GM10266 (cell line): ENCODE results near the gene SELENBP1.
"Not testable (repeated sequence)": the region's sequence is repeated elsewhere in the genome, so short reads cannot be mapped to it uniquely, and the experiment has no call there.

Experiments used
- DNase-seq: peaks from one replicate; pipeline ENCODE4 v3.0.0; 2012; ENCODE audit errors: extremely low spot score
- TF ChIP-seq, protein P1 (sequence below): IDR thresholded peaks from 2 replicates; pipeline ENCODE4 v1.5.1; 2012; ENCODE audit warnings: mild to moderate bottlenecking, low read depth; ENCODE audit not compliant: control insufficient read depth, insufficient read depth; ENCODE audit errors: missing control alignments

SELENBP1 gene

DNA sequence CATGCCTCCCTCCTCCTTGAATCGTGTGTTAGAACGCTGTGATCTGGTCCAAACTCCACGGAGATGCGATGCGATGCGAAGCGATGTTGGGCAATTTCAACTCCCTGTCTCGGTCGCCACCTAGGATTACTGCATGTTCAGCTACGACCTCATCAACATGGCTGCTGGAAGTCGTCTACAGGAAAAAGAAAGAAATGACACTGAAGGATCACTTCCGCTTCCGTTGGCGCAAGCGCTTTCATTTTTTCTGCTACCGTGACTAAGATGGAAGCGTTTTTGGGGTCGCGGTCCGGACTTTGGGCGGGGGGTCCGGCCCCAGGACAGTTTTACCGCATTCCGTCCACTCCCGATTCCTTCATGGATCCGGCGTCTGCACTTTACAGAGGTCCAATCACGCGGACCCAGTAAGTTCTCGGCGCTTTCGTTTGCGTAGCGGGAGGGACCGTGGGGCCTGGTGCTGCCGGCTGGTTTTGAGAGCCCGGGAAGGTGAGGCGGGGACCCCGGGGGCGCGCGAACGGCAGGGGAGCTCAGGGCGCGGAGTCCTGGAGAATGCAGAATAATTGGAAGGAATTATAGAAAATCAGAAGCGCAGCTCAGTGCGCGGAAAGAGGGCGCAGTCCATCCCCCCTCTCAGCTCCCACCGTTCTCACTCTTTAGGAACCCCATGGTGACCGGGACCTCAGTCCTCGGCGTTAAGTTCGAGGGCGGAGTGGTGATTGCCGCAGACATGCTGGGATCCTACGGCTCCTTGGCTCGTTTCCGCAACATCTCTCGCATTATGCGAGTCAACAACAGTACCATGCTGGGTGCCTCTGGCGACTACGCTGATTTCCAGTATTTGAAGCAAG, 27.0 kb upstream of the SELENBP1 start, which contains the start of gene PSMB4:
PSMB4 (plus strand) TSS at position 250 of the 848 bp plus-strand sequence; CDS start at position 265, 15 bp downstream.
- TF ChIP-seq, protein P1, sequence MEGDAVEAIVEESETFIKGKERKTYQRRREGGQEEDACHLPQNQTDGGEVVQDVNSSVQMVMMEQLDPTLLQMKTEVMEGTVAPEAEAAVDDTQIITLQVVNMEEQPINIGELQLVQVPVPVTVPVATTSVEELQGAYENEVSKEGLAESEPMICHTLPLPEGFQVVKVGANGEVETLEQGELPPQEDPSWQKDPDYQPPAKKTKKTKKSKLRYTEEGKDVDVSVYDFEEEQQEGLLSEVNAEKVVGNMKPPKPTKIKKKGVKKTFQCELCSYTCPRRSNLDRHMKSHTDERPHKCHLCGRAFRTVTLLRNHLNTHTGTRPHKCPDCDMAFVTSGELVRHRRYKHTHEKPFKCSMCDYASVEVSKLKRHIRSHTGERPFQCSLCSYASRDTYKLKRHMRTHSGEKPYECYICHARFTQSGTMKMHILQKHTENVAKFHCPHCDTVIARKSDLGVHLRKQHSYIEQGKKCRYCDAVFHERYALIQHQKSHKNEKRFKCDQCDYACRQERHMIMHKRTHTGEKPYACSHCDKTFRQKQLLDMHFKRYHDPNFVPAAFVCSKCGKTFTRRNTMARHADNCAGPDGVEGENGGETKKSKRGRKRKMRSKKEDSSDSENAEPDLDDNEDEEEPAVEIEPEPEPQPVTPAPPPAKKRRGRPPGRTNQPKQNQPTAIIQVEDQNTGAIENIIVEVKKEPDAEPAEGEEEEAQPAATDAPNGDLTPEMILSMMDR = peak; percentile 58
- DNase-seq = peak; percentile 86

DNA sequence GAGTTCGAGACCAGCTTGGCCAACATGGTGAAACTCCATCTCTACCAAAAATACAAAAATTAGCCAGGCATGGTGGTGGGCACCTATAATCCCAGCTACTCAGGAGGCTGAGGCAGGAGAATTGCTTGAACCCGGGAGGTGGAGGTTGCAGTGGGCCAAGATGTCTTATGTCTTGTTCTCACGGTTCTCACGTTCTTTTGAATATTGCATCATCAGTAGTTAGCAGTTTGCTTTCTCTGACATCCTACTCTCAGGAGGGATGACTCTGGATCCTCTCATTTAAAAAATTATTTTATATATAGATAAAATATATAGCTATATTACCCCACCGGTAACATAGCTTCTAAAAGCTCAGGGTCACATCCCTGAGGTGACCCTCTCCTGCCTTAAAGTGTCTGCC, 23.8 kb upstream of the SELENBP1 start:
- not testable (repeated sequence) for DNase-seq

DNA sequence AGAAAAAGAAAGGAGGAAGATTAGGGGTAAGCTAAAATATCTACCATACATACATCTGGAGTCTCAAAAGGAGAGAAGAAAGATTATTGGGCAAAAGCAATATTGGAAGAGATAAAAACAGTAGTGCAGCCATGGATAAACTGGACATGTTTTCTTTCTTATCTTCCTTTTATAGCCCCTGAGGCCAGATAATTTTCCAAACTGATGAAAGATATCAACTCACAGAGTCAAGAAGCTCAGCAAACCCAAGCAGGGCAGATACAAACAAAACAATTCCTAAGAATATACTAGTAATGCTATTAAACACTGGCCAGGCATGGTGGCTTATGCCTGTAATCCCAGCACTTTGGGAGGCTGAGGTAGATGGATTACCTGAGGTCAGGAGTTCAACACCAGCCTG, 21.1 kb upstream of the SELENBP1 start:
- DNase-seq = no peak

DNA sequence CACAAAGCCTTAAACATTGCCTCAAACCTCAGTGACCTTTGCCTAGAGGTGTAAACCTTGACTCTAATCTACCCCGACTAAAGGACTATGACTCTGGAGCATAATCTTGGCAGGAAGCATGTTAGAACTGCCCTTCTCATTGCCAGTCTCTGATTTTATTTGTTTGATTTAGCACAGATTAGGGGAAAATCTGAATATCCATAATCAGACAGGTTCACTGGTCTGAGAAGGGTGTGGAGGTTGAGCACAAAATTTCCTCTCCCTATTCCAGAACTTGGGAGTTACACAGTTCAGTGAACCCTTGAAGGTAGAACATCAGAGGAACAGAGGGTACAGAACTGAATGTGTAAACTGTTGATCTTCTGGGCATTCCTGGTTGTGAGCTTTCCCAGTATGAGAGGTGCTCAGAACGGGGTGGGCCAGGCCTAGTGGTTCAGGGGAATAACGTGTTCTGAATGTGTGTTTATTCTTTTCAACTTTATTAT, 18.6 kb upstream of the SELENBP1 start:
- TF ChIP-seq, protein P1 = no peak
- DNase-seq = no peak

More for the DNA sequence above, 21.1 kb upstream of the SELENBP1 start:
- TF ChIP-seq, protein P1 = no peak

DNA sequence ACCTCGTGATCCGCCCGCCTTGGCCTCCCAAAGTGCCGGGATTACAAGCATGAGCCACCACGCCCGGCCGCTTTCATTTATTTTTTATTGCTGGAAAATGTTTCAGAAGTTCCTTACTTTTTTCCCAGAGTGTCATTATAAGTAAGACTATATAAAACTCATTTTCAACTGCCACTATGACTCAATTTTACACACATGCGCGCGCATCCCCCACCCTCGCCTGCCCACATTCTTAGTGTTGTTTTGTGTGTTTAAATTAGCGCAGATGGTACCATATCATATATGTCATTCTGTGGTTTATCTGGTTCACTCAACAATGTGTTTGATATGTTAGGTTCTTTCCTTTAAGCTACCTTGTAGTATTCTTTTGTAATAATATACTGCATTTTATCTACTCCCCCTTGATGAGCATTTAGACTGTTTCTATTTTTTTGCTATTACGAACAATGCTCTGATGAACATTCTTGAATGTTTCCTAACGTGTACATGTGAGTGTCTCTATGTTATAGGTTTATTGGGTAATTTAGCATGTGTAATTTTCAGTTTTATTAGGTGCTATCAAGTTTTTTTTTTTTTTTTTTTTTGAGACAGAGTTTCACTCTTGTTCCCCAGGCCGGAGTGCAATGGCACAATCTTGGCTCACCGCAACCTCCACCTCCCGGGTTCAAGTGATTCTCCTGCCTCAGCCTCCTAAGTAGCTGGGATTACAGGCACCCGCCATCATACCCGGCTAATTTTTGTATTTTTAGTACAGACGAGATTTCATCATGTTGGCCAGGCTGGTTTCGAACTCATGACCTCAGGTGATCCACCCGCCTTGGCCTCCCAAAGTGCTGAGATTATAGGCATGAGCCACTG, 17.9 kb upstream of the SELENBP1 start:
- DNase-seq = not testable (repeated sequence)

DNA sequence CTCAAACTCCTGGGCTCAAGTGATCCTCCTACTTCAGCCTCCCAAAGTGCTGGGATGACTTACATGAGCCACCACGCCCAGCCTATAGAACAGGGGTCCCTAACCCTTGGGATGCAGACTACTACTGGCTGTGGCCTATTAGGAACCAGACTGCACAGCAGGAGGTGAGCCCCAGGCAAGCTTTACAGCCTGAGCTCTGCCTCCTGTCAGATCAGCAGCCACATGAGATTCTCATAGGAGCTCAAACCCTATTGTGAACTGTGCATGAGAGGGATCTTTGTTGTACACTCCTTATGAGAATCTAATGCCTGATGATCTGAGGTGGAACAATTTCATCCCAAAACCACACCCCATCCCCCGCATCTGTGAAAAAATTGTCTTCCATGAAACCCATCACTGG, 13.5 kb upstream of the SELENBP1 start:
- DNase-seq = no peak
- TF ChIP-seq, protein P1 = no peak

DNA sequence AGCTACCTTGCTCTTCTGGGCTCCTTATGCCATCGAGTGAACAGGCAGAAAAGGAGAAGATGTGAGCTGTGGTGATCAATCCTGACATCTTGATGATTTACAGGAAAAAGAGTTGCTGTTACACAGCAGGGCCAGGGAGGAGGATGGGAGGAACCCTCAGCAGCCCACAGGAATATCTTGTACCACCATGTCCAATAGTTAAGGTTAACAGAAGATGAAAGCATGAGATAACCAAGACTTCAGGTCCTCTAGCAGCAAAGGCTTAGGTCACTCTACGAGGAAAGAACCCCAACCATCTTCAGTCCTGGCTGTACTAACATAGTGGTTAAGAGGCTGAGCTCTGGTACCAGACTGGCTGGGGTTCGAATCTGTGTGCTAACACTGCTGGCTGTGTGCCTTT, 12.1 kb upstream of the SELENBP1 start:
- no peak for DNase-seq
- TF ChIP-seq, protein P1 = no peak
